Measurements from ENCODE around the gene JOSD2.

GRCh38 chr19:50477751-50478515 is 33.1 kb downstream of the JOSD2 start:
- TF ChIP-seq MAFK (IDR thresholded peaks at IDR 0.05; ENCODE audit: low read depth, low read length) (no peak), POLR2A (IDR thresholded peaks at IDR 0.05; ENCODE audit: low read depth, low read length) (no peak), BHLHE40 (IDR thresholded peaks at IDR 0.05; ENCODE audit: low read depth, low read length) (no peak), RAD21 (IDR thresholded peaks at IDR 0.05; ENCODE audit: low read length) (no peak), NFE2L2 (IDR thresholded peaks at IDR 0.05; ENCODE audit: low read depth, low read length) (no peak), RCOR1 (IDR thresholded peaks at IDR 0.05; ENCODE audit: insufficient replicate concordance, low read length) (no peak), CEBPB (IDR thresholded peaks at IDR 0.05; ENCODE audit: low read depth, low read length) (no peak), RFX5 (IDR thresholded peaks at IDR 0.05; ENCODE audit: low read depth, low read length) (no peak), CHD1 (IDR thresholded peaks at IDR 0.05; ENCODE audit: low read depth, low read length) (no peak), MXI1 (IDR thresholded peaks at IDR 0.05; ENCODE audit: borderline replicate concordance, low read depth, low read length) (no peak), FOS (IDR thresholded peaks at IDR 0.05; ENCODE audit: low read depth, low read length) (no peak)
- TF ChIP-seq, protein P1, sequence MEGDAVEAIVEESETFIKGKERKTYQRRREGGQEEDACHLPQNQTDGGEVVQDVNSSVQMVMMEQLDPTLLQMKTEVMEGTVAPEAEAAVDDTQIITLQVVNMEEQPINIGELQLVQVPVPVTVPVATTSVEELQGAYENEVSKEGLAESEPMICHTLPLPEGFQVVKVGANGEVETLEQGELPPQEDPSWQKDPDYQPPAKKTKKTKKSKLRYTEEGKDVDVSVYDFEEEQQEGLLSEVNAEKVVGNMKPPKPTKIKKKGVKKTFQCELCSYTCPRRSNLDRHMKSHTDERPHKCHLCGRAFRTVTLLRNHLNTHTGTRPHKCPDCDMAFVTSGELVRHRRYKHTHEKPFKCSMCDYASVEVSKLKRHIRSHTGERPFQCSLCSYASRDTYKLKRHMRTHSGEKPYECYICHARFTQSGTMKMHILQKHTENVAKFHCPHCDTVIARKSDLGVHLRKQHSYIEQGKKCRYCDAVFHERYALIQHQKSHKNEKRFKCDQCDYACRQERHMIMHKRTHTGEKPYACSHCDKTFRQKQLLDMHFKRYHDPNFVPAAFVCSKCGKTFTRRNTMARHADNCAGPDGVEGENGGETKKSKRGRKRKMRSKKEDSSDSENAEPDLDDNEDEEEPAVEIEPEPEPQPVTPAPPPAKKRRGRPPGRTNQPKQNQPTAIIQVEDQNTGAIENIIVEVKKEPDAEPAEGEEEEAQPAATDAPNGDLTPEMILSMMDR (conservative IDR thresholded peaks at IDR 0.05; ENCODE audit: low read depth, low read length), result no peak
- TF ChIP-seq, protein P2, sequence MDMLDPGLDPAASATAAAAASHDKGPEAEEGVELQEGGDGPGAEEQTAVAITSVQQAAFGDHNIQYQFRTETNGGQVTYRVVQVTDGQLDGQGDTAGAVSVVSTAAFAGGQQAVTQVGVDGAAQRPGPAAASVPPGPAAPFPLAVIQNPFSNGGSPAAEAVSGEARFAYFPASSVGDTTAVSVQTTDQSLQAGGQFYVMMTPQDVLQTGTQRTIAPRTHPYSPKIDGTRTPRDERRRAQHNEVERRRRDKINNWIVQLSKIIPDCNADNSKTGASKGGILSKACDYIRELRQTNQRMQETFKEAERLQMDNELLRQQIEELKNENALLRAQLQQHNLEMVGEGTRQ (IDR thresholded peaks at IDR 0.05; ENCODE audit: low read depth, low read length), result no peak
- TF ChIP-seq, protein P3, sequence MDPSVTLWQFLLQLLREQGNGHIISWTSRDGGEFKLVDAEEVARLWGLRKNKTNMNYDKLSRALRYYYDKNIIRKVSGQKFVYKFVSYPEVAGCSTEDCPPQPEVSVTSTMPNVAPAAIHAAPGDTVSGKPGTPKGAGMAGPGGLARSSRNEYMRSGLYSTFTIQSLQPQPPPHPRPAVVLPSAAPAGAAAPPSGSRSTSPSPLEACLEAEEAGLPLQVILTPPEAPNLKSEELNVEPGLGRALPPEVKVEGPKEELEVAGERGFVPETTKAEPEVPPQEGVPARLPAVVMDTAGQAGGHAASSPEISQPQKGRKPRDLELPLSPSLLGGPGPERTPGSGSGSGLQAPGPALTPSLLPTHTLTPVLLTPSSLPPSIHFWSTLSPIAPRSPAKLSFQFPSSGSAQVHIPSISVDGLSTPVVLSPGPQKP (IDR thresholded peaks at IDR 0.05; ENCODE audit: borderline replicate concordance, low read depth, low read length), result no peak

All from IMR-90 (cell line).